GM21526 (cell line): Measurements from ENCODE around the gene ZSCAN31.
A peak's percentile ranks its signal among the peaks of the same experiment; 100 is the strongest.
"Not testable (repeated sequence)": the region's sequence is repeated elsewhere in the genome, so short reads cannot be mapped to it uniquely, and the experiment has no call there.

ENCODE experiments used
- ATAC-seq: cut with Tn5 transposase; IDR thresholded peaks from one replicate; pipeline ENCODE4 v1.9.1; 2021; ENCODE audit warnings: moderate library complexity; ENCODE audit not compliant: unreplicated experiment, low FRiP score

The ZSCAN31 gene

DNA sequence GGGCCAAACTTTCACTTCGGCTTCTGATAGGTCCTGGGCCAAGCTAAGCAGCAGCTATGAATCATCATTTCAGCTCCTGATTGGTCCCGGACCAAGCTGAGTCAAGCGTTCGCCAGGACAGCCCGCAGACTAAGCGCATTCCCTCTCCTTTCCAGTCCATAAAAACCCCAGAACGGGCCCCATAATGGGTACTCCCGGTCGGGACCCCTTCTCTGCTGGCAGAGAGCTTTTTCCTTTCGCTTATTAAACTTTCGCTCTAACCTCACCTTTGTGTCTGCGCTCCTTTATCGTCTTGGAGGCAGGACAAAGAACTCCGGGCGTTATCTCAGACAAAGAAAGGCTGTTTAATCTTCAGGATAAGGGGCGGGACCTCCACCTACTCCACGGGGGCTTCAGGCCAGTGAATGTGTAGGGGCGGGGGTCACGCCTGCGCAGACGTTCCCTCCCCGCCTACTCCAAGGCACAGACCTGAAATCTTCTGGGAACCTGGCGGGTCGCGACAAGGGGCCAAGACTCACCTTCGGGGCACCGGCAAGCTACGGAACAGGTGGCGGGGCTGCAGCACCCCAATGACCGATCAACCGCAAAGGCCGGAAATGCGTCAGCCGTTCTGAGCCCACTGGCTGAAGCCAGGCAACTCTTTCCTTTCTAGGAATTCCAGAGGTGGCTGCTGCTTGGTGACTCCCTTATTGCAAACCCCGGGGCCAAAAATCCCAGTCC is at the start of gene ZSCAN31:
TSS of gene ZSCAN31 (minus strand) at position 585 of the 720 bp plus-strand sequence. CDS start 6,465 bp downstream, outside the sequence.
- ATAC-seq = peak; percentile 91

DNA sequence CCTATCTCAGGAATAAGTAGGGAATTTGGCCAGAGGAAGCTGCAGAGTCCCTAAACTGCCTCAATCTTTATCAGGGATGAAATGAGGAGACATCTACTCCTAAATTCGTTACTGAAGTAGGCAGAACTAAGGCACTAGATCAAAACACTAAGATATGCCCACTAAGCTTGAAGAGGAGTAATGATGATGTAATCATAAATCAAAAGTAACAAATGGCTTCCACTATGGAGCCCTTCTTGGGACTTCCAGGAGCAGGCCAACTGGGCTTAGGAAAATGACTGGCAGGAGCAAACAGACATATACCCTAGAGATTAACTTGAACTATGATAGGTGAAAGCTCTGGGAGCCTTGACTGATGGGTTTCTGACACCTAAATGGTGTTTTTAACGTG is 48.2 kb upstream of the ZSCAN31 start:
- no peak for ATAC-seq

DNA sequence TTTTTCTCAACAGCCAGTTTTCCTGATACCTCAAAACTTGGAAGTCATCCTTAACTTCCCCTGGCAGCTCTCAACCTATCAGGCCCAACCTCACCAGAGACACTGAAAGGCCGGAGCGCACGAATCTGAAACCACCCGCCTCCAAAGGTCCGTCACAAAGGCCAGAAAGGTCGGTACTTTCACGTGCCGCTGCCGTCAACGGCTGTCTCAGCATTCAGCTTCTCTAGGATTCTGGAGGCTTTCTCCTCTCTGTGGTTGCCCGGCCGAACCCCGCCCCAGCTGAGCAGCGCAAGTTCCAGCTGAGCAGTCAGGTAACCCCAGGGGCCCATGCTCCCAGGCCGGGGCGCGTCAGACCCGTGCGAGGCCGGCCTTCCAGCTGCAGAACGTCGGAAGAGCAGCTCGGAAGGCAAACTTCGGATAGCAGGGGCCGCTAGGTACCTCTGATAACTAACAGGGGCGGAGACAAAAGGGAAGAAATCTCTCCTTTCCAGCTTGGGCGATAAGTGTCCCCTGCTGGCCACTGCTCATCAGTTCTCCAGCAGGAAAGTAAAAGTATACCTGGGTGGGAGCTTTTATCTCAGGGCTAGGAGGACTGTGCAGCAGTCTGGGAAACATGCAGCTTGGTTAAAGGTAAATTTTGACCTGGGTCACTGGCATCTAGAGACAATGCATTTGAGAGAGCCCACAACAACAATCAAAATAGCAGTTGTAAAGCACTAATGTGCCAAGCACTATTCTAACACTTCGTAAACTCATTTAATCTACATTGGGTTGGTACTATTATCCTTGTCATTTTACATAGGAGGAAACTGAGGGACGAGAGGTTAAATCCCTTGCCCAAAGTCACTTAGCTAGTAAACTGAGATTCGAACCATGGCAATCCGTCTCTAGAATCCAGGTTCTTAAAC is 47.5 kb upstream of the ZSCAN31 start:
- ATAC-seq = peak; percentile 82

DNA sequence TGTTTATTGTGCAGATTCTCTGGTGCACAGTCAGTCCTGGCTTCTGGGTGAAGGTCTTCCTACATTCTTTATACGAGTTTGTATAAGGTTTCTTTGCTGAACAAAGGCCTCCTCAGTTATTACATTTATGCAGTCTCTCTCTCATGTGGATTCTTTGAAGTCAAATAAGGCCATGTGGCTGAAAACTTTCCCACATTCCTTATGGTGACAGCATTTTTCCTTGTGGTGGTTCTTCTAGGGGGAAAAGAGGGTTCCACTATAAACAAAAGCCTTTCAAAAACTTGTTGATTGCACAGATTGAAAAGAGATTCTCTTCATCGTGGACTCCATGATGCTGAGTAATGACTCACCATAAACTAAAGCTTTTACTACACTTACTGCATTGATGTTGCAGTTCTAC is 44.4 kb upstream of the ZSCAN31 start:
- ATAC-seq = no peak

DNA sequence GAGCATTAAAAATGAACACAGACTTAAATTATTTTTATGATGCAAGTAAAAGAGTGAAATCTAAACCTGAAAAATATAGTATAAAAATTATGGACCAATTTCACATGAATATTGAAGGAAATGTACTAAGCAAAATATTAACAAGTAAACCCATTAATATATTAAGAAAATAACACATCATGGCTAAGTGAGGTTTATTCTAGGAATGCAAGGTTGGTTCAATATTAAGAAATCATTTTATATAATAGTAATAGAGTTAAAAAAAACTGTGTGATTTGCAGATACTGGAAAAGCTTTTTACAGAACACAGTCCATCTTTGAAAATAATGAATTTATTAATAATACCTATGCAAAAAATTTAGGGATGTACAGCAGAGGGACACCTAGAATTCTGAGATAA is 42.7 kb upstream of the ZSCAN31 start:
- no peak for ATAC-seq

DNA sequence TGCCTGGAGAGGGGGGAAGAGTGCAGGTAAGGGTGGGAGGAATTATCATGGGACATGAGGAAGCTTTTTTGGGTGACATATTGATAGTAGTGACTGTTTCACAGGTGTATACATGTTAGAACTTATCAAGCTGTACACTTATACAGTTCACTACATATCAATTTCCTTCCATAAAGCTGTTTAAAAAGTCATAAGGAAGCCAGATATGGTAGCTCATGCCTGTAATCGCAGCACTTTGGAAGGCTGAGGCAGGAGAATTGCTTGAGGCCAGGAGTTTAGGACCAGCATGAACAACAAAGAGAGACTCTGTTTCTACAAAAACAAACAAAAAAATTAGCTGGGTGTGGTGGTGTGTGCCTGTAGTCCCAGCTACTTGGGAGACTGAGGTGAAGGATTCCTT is 41.9 kb upstream of the ZSCAN31 start:
- ATAC-seq = no peak

DNA sequence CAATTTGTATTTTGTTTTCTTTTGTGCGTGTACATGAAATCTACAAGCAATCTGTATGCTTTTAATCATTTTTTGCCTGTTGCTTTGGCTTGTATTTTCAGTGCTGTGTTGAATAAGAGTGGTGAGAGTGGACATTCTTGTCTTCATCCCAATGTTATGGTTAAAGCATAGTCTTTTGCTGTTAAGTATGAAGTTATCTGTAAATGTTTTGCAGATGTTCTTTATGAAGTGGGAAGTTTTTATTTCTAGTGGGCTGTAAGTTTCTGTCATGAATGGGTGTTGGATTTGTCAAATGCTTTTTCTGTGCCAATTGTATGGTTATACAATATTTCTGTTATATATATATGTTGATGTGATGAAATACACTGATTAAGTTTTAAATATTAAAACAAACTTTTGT is 38.0 kb upstream of the ZSCAN31 start:
- no peak for ATAC-seq

DNA sequence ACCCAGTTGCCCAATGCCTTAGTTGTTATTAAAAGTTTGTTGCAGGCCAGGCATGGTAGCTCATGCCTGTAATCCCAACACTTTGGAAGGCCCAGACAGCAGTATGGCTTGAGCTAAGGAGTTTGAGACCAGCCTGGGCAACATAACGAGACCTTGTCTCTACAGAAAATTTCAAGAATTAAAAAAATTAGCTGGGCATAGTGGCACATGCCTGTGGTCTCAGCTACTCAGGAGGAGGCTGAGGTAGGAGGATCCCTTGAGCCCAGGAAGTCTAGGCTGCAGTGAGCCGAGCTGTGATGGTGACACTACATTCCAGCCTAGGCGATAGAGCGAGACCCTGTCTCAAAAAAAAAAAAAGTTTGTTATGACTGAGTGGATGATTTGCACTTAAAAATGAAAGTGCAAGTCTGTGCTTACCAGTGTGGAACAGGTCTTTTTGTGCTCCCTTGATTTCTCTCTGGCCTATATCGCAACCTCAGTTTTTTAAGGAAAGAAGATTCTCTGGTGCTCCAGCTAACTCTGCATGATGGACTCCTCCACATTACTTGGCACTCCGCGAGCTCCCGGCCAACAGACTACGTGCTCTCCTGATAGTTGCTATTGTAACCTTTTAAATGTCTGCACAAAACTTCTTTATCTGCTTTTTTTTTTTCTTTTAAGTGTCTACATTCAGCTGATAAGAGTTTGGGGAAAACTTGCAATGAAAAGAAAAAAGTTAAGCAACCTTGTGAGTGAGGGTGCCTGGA is 35.9 kb upstream of the ZSCAN31 start:
- no peak for ATAC-seq

DNA sequence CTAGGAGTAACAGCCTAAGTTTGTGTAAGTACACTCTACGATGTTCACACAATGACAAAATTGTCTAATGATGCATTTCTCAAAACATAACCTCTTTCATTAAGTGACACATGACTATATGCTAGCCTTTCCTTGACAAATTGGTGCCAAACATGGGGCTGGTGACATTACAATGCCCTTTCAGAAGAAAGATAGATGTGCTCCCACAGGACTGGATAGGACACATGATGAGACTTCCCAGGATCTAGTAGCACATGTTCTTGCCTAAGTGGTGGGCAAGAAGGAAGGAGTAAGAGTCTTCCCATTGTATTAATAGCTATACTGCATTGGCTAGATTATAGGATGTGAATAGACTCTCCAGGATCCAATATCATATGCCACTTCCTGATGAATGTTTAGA is 35.3 kb upstream of the ZSCAN31 start:
- no peak for ATAC-seq

DNA sequence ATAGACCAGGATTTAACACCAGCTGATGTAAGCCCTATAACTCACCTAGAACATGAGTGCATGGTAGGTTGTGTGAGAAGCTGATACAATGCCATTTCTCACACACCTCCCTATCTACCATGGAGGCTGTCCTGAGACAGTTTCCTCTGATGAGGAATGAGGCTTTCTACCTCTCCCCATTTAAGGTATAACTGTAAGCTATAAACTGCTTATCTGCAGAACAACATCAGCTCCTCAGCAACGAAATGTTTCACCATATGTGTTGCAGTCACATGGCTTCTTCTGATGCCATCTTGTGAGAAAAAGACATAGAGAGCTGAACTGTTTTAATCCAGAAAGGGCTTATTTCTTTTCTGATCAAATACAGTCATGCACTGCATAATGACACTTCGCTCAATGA is 34.5 kb upstream of the ZSCAN31 start:
- no peak for ATAC-seq

DNA sequence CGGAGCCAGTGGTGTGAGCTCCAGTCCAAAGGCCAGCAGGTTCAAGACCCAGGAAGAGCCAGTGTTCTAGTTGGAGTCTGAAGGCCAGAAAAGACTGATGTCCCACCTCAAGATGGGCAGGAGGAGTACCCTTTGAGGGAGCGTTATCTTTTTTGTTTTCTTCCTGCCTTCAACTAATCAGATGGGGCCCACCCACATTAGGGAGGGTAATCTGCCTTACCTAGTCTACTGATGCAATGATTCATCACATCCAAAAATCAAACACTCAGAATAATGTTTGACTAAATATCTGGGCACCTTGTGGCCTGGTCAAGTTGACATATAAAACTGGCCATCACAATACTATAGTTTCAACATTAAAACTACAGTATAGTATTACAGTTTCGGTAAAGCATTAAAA is 33.5 kb upstream of the ZSCAN31 start:
- no peak for ATAC-seq

DNA sequence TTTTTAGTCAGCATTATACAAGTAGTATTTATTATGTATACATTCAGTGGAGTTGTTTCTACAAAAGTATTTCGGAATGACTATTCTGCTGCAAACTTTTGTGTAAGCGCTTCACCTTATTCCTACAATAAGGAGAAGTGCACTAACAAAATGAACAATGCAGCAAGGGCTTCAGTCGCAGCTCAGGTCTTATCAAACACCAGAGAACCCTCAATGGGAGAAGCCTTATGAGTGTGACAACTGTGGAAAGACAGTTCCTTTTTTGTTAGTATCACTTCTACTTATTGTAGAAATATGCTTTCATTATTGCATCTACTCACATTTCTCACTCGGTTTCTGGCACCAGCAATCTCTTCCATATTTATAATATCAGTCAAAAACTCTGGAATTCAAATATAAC is 32.6 kb upstream of the ZSCAN31 start:
- no peak for ATAC-seq

DNA sequence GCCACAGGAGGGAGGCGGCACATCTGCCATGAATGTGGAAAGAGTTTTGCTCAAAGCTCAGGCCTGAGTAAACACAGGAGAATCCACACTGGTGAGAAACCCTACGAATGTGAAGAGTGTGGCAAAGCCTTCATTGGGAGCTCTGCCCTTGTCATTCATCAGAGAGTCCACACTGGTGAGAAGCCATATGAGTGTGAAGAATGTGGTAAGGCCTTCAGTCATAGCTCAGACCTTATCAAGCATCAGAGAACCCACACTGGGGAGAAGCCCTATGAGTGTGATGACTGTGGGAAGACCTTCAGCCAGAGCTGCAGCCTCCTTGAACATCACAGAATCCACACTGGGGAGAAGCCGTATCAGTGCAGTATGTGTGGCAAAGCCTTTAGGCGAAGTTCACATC is 29.6 kb upstream of the ZSCAN31 start:
- ATAC-seq = not testable (repeated sequence)

DNA sequence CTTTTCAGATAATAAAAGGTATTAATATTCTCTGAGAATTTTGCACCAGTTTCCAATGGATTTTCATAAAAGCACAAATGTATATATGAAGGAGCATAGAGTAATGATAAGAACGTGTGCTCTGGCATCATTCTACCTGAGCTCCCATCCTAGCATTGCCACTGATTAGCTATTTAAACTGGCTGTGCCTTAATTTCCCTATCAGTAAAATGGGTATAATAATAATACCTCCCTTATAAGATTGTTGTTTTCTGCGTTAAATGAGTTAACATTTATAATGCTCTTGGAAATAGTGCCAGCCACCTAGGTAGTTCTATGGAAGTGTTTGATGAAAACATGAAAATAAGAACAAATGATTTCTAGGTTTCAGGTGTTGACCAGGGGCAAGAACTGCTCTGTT is 25.0 kb upstream of the ZSCAN31 start:
- ATAC-seq = no peak

DNA sequence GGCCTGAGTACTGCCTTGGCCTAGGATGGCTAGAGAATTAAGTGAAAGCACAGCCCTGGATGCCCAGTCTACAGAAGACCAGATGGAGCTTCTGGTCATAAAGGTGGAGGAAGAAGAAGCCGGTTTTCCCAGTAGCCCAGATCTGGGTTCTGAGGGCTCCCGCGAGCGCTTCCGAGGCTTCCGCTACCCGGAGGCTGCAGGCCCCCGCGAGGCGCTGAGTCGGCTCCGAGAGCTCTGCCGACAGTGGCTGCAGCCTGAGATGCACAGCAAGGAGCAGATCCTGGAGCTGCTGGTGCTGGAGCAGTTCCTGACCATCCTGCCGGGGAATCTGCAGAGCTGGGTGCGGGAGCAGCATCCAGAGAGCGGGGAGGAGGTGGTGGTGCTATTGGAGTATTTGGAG is 23.6 kb upstream of the ZSCAN31 start:
- ATAC-seq = not testable (repeated sequence)

DNA sequence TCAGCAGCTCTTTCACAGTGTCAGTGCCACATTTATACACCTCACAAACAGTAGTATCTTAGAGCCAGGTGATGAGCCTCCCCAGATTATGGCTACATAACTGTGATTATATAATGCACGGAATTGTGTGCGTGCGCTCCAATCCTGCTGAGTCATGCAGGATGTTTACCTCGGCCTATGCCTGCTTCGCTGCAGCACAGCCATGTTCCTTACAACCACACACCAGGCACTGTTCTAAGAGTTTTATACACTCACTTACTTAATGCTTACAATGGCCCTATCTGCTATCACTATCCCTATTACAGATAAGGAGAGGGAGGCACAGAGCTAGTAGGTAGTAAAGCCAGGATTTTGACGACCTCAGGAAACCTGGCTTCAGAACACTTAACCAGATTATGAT is 21.1 kb upstream of the ZSCAN31 start:
- no peak for ATAC-seq

DNA sequence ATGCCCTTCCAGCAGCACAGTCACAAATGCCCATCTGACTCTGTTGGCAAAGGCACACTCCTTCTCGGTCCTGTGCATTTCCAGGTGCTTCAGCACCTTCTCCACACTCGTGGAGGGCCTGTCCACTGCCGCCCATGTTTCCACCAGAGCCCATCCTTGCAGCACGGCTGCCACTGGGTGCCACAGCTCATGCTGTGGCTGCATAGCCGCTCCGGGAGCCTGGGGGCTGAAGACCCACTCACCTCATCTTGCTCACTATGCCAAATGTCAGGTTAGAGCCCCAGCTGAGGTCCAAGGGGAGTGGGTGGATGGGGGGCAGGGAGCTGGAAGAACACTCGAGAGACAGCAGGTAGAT is 20.7 kb upstream of the ZSCAN31 start:
- no peak for ATAC-seq

DNA sequence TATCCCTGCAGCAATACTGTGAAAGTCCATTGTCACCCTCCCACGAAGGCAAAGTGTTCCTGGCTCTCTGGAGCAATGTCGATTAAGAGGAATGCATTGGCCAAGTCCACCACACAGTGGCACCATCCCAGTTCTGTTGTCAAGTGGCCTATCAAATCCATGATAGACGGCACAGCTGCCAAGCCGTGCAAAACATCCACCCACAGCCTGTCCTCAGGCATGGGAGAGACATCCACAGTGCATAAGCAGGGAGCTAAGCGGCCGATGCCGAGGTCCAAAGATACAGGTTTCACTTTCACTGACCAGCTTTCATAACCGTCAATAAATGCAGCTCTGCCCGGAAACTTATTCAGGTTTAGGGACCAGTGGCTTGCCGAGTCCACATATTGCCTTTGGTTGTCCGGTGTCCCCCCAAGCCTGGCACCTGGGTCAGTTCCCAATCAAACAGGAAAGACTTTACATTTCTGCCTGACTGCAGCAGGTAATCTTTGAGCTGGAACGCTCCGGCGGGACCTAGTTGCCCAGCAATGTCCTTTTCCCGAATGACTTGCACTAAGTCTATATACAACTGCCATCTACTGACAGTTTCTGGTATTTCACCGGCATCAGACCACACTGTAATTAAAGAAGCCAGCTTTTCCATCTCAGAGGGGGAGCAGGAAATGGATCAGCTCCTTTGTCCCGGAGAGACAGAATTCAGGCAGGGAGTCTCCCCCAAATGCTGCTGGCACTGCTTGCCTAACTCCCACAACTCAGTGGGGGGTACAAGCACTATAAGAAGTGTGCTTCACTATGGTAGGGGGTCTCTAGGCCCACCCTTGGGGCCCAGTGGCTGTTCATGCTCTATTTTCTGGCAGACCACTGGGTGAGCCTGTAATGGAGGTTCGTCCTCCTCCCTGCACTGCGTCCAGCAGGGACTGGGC is 20.1 kb upstream of the ZSCAN31 start:
- ATAC-seq = peak; percentile 64

DNA sequence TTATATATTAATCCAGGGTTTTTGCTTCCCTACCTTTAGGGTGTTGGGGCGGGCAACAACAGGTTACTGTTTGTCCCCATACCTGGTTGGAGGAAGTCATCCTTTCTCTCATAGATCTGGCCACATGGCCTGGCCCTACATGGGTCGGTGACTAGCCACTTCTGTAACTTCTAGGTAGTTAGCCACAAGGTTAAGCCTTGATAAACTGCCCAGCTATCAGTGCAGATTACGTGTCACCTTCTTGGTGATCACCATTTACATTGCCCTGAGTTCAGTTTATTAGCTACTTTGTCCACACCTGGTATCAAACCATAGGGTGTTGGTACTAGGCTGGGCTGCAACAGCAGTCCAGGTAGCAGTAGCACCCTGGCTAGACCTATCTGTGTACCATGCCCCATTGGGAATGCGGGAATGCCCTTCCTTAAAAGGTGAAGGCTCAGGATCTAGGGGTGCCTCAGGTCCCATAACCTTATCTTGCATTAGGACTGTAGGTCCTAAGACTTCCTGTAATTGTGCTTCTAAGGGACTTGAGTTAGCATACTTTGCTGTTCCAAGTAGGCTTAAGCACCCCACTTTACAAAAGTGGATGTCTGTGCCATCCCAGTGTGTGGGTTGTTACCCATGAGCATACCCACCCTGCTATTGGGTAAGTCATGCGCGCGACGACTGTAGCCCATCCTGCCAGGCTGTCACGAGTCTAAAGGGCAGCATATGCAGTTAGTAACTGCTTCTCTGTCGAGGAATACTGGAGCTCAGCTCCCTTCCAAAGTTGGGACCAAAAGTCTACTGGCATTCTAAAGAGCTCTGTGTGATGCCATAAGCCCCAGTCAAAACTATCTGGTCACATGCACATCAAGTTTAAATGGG is 19.0 kb upstream of the ZSCAN31 start:
- no peak for ATAC-seq
